Cerebellar nuclear complex (tissue), 1 donor: ENCODE data around the gene ZMYND11.
"Not testable (repeated sequence)": the region's sequence is repeated elsewhere in the genome, so short reads cannot be mapped to it uniquely, and the experiment has no call there.

ENCODE experiments used
- DNase-seq, 2 experiments: peaks; one replicate each; lab custom pipeline; 2025; lab: John Stamatoyannopoulos, UW

ZMYND11 gene

GRCh38 chr10:282294-283139, 147.3 kb downstream of the ZMYND11 start:
- no peak for DNase-seq

DNA sequence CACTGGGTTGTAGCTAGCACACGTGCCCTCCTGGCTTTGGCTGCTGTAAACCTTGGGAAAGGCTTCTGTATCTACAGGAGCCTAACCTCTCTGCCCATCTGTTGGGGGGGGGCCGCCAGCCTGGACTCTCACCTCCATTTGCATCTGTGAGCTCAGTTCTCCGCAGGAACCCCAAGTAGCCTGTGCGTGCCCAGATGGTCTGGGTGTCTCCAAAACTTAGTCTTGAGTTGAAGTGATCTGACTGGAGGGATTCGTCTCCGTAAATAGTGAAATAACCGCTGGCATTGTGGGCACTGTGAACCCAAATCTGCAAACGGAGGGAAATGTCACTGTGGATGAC, 147.9 kb downstream of the ZMYND11 start:
- DNase-seq: no peak

- DNase-seq: no peak
Observed at GRCh38 chr10:283916-284356, 148.7 kb downstream of the ZMYND11 start.

- no peak for DNase-seq
Observed at GRCh38 chr10:285216-285615, 150.0 kb downstream of the ZMYND11 start.

GRCh38 chr10:287026-287709, 151.9 kb downstream of the ZMYND11 start:
- no peak for DNase-seq

DNA sequence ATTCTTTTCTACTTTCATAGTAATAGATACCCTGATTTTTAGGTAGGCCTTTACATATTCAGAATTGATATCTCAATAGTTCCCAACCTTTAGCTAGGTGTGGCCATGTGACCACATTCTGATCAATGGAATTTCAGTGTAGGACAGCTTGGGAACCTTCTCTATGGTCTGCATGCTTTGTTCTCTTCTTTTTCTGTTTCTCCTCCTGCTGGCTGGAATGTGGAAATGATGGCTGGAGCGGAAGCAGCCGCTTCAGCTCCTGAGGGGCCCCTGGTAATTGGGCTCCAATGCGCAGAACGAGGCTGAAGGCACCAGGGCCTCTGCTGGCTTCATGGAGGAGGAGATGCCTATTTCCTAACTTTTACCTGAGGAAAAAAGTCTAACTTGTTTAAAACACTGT, 152.6 kb downstream of the ZMYND11 start:
- DNase-seq: no peak

DNA sequence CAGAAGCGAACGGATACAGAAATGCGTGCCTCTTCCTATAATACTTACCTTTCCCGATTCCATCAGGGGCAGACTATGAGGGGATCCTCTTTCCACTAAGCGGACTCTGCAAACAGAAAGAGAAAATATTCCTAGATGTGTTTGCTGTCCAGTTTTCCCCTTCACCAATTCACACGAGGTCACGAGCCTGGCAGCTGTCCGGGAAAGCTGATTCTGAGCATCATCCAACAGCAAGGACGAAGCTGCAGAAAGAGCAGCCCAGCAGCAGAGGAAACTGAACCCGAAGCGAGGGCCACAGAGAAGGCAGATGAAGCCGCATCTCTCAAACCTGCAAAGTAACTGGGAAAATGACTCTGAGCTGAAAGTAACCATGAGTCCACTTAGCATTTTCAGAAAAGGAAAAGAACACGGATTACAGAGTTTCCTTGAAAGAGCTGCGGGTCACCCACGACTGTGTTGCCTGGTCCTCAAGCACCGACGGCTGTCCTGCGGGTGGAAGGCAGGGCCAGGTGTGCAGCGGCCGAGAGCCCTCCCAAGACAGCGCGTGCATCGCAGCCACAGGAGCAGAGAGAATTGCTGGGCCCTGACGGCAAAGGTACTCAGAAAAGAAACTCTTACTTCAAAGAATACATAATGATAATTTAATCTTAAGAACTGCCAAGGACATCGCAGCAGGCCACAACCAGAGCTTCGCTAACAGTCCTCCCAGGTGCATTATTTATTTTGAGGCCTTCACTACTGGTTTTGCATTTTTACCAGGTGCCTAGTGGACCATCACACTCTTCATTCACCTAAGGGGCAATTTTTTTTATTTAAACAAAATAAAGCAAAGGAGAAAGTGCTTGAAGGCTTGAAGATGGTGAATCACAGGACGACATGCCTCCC, 153.3 kb downstream of the ZMYND11 start:
- DNase-seq: no peak

- no peak for DNase-seq
Observed at GRCh38 chr10:289581-289980, 154.3 kb downstream of the ZMYND11 start.

GRCh38 chr10:290026-290725, 154.9 kb downstream of the ZMYND11 start:
- DNase-seq: no peak

DNA sequence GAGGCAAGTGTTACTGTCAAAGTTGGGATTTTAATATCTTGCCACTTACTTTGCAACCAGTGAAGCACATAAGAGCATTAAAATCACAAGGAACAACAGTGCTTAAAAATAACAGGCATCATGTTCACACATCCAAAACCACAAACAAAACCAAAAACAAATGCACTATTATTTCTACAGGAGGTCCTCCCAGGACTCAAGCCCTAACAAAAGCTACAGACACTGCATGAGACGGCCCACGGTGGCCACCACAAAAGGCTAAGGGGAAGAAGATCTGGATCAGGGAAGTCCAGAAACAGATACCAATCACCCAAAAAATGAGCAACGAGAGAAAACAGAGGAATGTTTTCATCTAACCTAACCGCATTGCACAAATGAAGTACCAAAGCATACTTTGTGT, 158.4 kb downstream of the ZMYND11 start:
- DNase-seq: no peak

DNA sequence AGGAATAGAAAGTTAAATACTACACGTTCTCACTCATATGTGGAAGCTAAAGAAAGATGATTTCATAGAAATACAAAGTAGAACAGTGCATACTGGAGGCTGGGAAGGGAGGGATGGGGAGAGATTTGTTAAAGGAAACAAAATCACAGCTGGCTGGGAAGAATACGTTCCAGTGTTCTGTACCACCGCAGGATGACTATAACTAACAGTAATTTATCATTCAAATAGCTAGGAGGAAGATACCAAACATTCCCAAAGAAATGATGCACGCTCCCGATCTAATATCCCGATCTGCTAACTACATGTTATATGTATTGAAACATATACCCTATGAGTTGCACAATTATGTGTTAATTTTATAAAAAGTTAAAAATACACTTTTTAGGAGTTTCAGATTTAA, 162.3 kb downstream of the ZMYND11 start:
- no peak for DNase-seq

DNA sequence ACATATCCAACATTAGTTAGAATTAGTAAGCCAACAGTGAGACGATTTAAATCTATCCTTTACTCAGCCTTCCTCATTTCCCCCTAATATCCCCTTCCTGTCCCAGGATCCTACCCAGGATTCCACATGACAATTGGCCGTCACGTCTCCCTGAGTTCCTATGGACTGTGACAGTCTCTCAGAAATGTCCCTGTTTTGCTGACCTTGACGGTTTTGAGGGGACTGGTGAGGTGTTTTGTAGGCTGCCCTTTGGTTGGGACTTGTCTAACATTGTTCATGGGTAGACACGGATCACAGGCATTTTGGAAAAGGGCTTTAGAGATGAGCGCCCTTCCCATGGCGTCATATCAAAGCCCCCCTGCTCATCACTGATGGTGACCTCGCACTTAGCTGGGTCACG, 162.8 kb downstream of the ZMYND11 start:
- DNase-seq: no peak

GRCh38 chr10:299512-299911, 164.3 kb downstream of the ZMYND11 start:
- DNase-seq: no peak

GRCh38 chr10:299969-300368, 164.7 kb downstream of the ZMYND11 start:
- DNase-seq: no peak

GRCh38 chr10:300580-300979, 165.3 kb downstream of the ZMYND11 start:
- not testable (repeated sequence) for DNase-seq

GRCh38 chr10:301536-301935, 166.3 kb downstream of the ZMYND11 start:
- no peak for DNase-seq
